ENCODE data around the gene VIPR2. TPM values are rescaled to one million over a fixed set of nuclear protein-coding genes. Genes with fewer than 3 reads are reported as not detected.
A peak's percentile ranks its signal among the peaks of the same experiment; 100 is the strongest.

Gene VIPR2
- total RNA-seq, 4 donors from 2014 or later: 0.32 to 0.34 (median 0.32) TPM; not detected in 1

GRCh38 chr7:159140170-159140910 is 4.3 kb downstream of the VIPR2 start:
- no peak for TF ChIP-seq CTCF (IDR thresholded peaks at IDR 0.05)
- TF ChIP-seq POLR2A (IDR thresholded peaks at IDR 0.05): no peak
- 88 to 92% methylated on average over 23 of the region's 23 CpGs for whole genome bisulfite sequencing, 2 donors
- intact Hi-C loops (cut with DNase I; ENCODE audit: low total_unique reads): no loop called here
- DNase-seq (ENCODE audit: low spot score in 2 of 2): peak in 1 of 2 donors; percentile 76
- no peak overlapping the region for H3K4me3 ChIP-seq (ENCODE audit: low read depth, poor library complexity, severe bottlenecking)

- TF ChIP-seq CTCF (IDR thresholded peaks at IDR 0.05) (no peak), POLR2A (IDR thresholded peaks at IDR 0.05) (no peak)
- 82 to 84% methylated on average over 10 of the region's 10 CpGs for WGBS, 2 donors
- H3K4me3 ChIP-seq (ENCODE audit: low read depth, poor library complexity, severe bottlenecking): no peak overlapping the region
- DNase-seq (ENCODE audit: low spot score in 2 of 2): peak in 1 of 2 donors; percentile 62
- intact Hi-C loops (cut with DNase I; ENCODE audit: low total_unique reads): no loop called here
Observed at GRCh38 chr7:159139639-159140038, 5.0 kb downstream of the VIPR2 start.

GRCh38 chr7:159139202-159139601 is 5.5 kb downstream of the VIPR2 start:
- TF ChIP-seq CTCF (IDR thresholded peaks at IDR 0.05): no peak
- intact Hi-C loops (cut with DNase I; ENCODE audit: low total_unique reads): no loop called here
- DNase-seq (ENCODE audit: low spot score in 2 of 2): peak in 1 of 2 donors; percentile 21
- 83 to 91% methylated on average over 10 of the region's 10 CpGs for WGBS, 2 donors
- no peak overlapping the region for H3K4me3 ChIP-seq (ENCODE audit: low read depth, poor library complexity, severe bottlenecking)

- no peak overlapping the region for H3K4me3 ChIP-seq (ENCODE audit: low read depth, poor library complexity, severe bottlenecking)
- peak in 1 of 2 donors; percentile 31 for DNase-seq (ENCODE audit: low spot score in 2 of 2)
- 74 to 88% methylated on average over 6 of the region's 6 CpGs for WGBS, 2 donors
- intact Hi-C loops (cut with DNase I; ENCODE audit: low total_unique reads): no loop called here
- TF ChIP-seq POLR2A (IDR thresholded peaks at IDR 0.05) (no peak), CTCF (IDR thresholded peaks at IDR 0.05) (no peak)
Observed at GRCh38 chr7:159138508-159138907, 6.2 kb downstream of the VIPR2 start.

GRCh38 chr7:159137906-159138305 is 6.8 kb downstream of the VIPR2 start:
- intact Hi-C loops (cut with DNase I; ENCODE audit: low total_unique reads): no loop called here
- WGBS, 2 donors: 86 to 89% methylated on average over 10 to 11 of the region's 11 CpGs
- TF ChIP-seq CTCF (IDR thresholded peaks at IDR 0.05) (no peak), POLR2A (IDR thresholded peaks at IDR 0.05) (no peak)
- no peak overlapping the region for H3K4me3 ChIP-seq (ENCODE audit: low read depth, poor library complexity, severe bottlenecking)
- DNase-seq (ENCODE audit: low spot score in 2 of 2): peak in 1 of 2 donors; percentile 73

GRCh38 chr7:159136846-159137245 is 7.8 kb downstream of the VIPR2 start:
- peak in 1 of 2 donors; percentile 63 for DNase-seq (ENCODE audit: low spot score in 2 of 2)
- intact Hi-C loops (cut with DNase I; ENCODE audit: low total_unique reads): no loop called here
- no peak overlapping the region for H3K4me3 ChIP-seq (ENCODE audit: low read depth, poor library complexity, severe bottlenecking)
- no peak for TF ChIP-seq CTCF (IDR thresholded peaks at IDR 0.05)
- TF ChIP-seq POLR2A (IDR thresholded peaks at IDR 0.05): no peak
- 73% methylated on average over 6 of the region's 6 CpGs for WGBS, 2 donors
